GM04503 (cell line): ENCODE measurements around the gene TECPR2.
A peak's percentile ranks its signal among the peaks of the same experiment; 100 is the strongest.

ENCODE experiments used
- DNase-seq: peaks from one replicate; pipeline ENCODE4 v3.0.0-alpha.2; 2012; ENCODE audit warnings: low read depth

The TECPR2 gene

GRCh38 chr14:102374264-102374663 lies 11.5 kb downstream of the TECPR2 start:
- no peak for DNase-seq

GRCh38 chr14:102375119-102375518 lies 12.4 kb downstream of the TECPR2 start:
- no peak for DNase-seq

GRCh38 chr14:102377696-102378095 lies 15.0 kb downstream of the TECPR2 start:
- no peak for DNase-seq

GRCh38 chr14:102378830-102379229 lies 16.1 kb downstream of the TECPR2 start:
- no peak for DNase-seq

GRCh38 chr14:102387086-102387485 lies 24.3 kb downstream of the TECPR2 start:
- no peak for DNase-seq

- no peak for DNase-seq
These were observed 26.5 kb downstream of the TECPR2 start for GRCh38 chr14:102389246-102389645.

GRCh38 chr14:102390064-102390855 lies 27.5 kb downstream of the TECPR2 start:
- DNase-seq: no peak

- DNase-seq: peak; percentile 48
These were observed 29.8 kb downstream of the TECPR2 start for GRCh38 chr14:102392506-102392905.

GRCh38 chr14:102394717-102395375 lies 32.1 kb downstream of the TECPR2 start:
- DNase-seq: no peak

- DNase-seq: no peak
These were observed 33.8 kb downstream of the TECPR2 start for GRCh38 chr14:102396521-102396920.

- DNase-seq: no peak
These were observed 40.3 kb downstream of the TECPR2 start for GRCh38 chr14:102403028-102403427.

- no peak for DNase-seq
These were observed 44.5 kb downstream of the TECPR2 start for GRCh38 chr14:102407258-102407657.

- peak; percentile 16 for DNase-seq
These were observed 46.0 kb downstream of the TECPR2 start for GRCh38 chr14:102408724-102409123.

- DNase-seq: no peak
These were observed 52.9 kb downstream of the TECPR2 start for GRCh38 chr14:102415671-102416070.

- DNase-seq: no peak
These were observed 54.3 kb downstream of the TECPR2 start for GRCh38 chr14:102417001-102417431.

- DNase-seq: no peak
These were observed 54.9 kb downstream of the TECPR2 start for GRCh38 chr14:102417646-102418045.

- DNase-seq: no peak
These were observed 55.6 kb downstream of the TECPR2 start for GRCh38 chr14:102418169-102418852.

- no peak for DNase-seq
These were observed 56.1 kb downstream of the TECPR2 start for GRCh38 chr14:102418853-102419240.

- no peak for DNase-seq
These were observed 56.5 kb downstream of the TECPR2 start for GRCh38 chr14:102419276-102419675.

GRCh38 chr14:102419716-102420115 lies 57.0 kb downstream of the TECPR2 start:
- DNase-seq: no peak

GRCh38 chr14:102421411-102422057 lies 58.8 kb downstream of the TECPR2 start:
- DNase-seq: no peak

- DNase-seq: no peak
These were observed 61.8 kb downstream of the TECPR2 start for GRCh38 chr14:102424520-102424919.
